ENCODE results near the gene LORICRIN.

LORICRIN gene

GRCh38 chr1:153250166-153250565 lies 9.3 kb upstream of the LORICRIN start:
- DNase-seq (ENCODE audit: low spot score) = no peak

DNA sequence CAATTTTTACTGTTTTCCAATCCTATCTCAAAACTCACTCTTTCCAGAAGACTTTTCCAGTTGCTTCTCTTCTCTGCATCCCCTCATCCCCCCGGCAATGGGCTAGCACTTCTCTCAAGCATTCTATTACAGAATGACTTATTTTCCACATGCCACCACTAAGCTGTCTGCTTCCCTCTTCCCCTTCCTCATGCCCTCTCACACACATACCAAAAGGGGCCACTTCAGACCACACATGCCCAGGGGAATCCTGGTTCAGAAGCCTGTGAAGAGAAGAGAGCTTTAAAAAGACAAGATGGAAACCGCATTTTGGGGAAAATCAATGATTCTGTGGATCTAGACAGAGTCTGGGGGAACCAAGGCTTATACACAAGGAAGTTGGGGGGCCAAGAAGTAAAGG lies 8.4 kb upstream of the LORICRIN start:
- no peak for DNase-seq (ENCODE audit: low spot score)

DNA sequence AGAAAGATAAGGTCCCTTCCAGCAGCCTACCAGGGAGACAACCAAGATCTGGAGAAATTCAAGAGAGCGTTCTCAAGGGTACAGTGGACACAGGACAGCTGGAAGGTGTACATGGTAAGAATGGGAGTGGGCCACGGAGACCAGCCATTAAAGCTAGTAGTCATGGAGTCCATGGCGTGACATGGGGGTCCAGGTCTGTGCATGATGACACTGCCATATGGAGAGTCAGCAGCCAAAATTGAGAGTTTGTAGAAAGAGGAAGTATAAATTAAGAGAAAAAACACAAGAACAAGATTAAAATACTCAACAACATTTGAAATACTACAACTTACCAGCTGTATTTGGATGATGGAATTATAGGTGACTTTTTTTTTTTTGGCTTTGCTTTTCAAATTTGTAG lies 7.9 kb upstream of the LORICRIN start:
- no peak for DNase-seq (ENCODE audit: low spot score)

GRCh38 chr1:153251988-153252387 lies 7.5 kb upstream of the LORICRIN start:
- no peak for DNase-seq (ENCODE audit: low spot score)

DNA sequence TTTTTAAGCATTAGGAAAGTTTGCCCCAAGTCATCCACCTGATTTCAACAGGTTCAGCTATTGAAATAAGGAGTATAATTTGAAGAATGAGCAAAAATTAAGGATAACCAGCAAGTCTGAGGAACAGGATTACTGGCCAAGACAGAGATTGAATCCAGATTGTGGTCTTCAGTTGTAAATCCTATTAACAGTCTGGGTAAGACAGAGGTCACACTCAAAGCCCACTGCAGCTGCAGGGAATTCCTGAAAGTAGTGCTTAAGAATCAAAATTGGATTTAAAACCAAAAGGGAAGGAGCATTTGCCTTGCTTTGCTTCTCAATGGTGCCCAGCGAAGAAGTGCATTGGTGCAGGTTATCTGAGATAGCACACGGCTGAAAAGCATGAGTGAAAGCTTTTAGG lies 6.4 kb upstream of the LORICRIN start:
- DNase-seq (ENCODE audit: low spot score) = no peak

DNA sequence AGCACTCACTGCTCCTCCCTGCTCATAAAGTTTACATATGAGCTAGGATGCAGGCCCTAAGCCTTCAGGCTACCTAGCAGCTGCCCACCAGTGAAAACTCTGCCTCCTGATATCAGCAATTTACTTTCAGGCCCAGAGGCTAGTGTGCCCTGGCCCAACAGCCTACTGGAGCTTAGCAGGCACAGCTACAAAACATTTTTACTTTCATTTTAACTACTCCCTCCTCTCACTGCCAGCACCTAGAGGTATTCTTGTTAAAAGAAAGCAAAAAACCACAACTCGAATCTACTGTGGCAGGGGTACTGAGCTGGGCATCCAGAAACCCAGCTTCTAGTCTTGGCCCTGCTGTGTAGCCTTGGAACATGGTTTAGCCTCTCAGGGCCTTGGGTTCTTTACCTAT lies 5.8 kb upstream of the LORICRIN start:
- no peak for DNase-seq (ENCODE audit: low spot score)

DNA sequence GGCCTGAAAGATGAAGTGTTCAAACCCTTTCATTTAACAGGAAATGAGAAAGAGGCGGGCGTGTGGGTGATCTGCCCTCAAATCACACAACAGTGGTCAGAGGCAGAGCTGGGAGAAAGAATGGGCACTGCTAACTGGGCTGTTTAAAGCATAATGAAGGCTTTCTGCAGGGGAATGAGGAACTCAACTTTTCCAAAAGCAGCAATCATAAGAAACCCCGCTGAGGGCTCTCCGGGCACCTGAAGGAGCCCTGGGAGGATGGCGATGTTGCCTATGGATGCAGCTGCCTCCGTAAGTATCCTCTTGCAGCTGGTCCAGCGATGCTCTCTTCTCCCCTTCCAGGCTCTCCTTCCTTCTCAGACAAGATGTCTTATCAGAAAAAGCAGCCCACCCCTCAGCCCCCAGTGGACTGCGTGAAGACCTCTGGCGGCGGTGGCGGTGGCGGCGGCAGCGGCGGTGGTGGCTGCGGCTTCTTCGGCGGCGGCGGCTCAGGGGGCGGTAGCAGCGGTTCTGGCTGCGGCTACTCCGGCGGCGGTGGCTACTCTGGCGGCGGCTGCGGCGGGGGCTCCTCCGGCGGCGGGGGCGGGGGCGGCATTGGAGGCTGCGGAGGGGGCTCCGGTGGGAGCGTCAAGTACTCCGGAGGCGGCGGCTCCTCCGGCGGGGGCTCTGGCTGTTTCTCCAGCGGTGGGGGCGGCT lies 1.2 kb downstream of the LORICRIN start:
- no peak for DNase-seq (ENCODE audit: low spot score)

- DNase-seq (ENCODE audit: low spot score) = no peak
These were observed 2.0 kb downstream of the LORICRIN start for GRCh38 chr1:153261281-153262069.

DNA sequence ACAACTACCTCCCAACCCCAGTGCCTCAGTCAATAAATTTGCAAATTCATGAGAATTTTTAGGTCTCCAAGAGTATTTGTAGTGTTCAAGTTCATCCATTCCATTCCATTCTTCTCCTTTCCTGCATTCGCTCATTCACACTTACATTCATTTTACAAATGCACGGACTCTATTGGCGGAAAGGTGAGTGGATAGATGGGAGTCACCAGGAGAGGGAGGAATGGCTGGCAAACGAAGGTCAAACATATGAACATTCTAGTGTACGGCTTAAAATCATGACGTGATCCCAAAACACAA lies 2.5 kb downstream of the LORICRIN start:
- no peak for DNase-seq (ENCODE audit: low spot score)

- no peak for DNase-seq (ENCODE audit: low spot score)
These were observed 3.1 kb downstream of the LORICRIN start for GRCh38 chr1:153262462-153263157.

GRCh38 chr1:153265457-153265856 lies 6.0 kb downstream of the LORICRIN start:
- DNase-seq (ENCODE audit: low spot score) = no peak

DNA sequence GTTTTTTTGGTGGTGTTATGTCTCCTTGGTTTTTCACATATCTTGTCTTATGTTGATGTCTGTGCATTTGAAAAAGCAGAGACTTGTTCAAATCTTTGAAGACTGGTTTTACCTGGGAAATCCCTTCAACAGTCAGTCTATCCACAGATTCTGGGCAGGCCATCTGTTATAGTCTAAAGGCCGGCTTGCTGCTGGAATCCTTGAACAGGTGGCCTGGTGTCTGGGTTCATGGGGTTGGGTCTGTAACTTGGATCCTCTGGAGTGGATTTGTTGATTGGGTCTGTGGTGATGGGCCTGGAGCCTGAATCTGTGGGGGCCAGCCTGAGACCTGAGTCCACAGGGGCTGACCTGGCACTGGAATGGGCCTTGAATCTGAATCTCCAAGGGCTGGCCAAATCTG lies 12.2 kb downstream of the LORICRIN start:
- DNase-seq (ENCODE audit: low spot score) = no peak

DNA sequence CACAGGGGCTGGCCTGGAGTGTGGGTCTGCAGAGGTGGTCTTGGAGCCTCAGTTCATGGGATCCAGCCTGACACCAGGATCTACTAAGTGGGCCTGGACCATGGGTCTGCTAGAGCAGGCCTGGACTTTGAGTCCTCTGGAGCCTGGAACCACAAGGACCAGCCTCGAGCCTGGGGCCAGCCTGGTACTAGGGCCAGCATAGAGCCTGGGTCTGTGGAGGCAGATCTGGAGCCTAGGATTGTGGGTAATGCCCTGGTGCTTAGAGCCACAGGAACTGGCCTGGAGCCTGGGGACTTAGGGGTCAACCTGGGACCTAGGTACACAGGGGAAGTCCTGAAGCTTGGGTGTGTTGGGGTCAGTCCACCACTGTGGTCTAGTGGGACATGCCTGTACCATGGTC lies 12.7 kb downstream of the LORICRIN start:
- no peak for DNase-seq (ENCODE audit: low spot score)

DNA sequence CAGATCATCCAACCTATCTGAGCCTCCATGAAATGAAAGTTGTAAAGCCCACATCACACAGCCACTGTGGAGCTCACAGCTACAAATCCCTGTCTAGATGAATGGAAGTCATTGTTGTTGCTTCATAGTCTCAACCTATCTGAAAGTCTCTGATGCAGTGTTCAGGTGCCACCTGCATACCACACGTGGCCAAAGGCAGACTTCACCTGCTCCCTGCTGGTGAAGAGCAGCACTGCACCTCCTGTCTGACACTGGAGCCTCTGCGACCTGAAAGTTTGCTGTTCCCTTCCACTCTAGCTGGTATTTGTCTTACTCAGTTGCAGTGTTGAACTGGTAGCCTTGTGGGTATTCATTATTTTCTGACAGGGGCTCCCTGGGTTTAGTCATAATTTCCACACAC lies 18.4 kb downstream of the LORICRIN start:
- no peak for DNase-seq (ENCODE audit: low spot score)

GRCh38 chr1:153288634-153289275 lies 29.3 kb downstream of the LORICRIN start:
- DNase-seq (ENCODE audit: low spot score) = no peak

DNA sequence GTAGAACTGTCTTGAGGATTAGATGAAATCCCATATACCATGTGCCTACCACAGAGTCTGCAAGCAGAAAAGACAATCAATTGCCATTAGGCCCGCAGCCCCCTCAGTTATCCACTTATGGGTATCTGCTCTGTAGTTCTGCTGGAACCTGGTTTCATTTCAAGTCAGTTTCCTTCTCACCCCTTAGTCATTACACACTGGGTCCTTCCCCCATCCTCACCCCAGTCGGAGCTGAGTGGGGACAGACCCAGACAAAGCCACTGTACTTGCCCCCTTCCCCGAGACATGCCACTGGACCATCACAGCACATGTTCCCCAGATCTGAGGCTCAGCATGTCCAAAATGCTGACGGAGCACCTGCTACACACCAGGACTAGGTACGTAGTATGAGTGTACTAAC lies 32.0 kb downstream of the LORICRIN start:
- no peak for DNase-seq (ENCODE audit: low spot score)

- no peak for DNase-seq (ENCODE audit: low spot score)
These were observed 32.7 kb downstream of the LORICRIN start for GRCh38 chr1:153292185-153292584.

- DNase-seq (ENCODE audit: low spot score) = no peak
These were observed 33.4 kb downstream of the LORICRIN start for GRCh38 chr1:153292740-153293479.

GRCh38 chr1:153293480-153293775 lies 33.9 kb downstream of the LORICRIN start:
- DNase-seq (ENCODE audit: low spot score) = no peak

- DNase-seq (ENCODE audit: low spot score) = no peak
These were observed 34.4 kb downstream of the LORICRIN start for GRCh38 chr1:153293851-153294250.

DNA sequence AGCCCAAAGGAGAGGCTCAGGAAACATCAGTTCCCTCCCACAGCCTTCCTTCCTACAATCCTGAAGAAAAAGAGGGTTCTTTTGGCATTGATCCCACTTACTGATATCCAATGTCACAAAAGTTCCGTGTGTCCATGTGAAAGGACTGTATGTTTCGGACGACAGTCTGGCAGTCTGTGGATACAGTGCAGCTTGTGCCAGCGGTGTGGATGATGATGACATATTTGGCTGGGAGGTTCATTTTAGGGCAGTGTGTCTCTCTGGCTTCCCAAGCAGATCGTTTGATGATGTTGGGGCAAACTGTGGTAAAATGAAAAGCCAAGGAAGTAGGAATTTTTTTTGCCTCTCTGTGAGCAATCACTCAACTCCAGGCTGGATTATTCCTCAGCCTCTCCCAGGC lies 42.8 kb downstream of the LORICRIN start:
- DNase-seq (ENCODE audit: low spot score) = no peak

- DNase-seq (ENCODE audit: low spot score) = no peak
These were observed 46.2 kb downstream of the LORICRIN start for GRCh38 chr1:153305682-153306081.
